HepG2 (cell line): ENCODE results near the gene SLCO2B1. TPM values are rescaled to one million over a fixed set of nuclear protein-coding genes. Genes with fewer than 3 reads are reported as not detected.

ENCODE experiments used
- ATAC-seq: fragments of 200-7000 bp; cut with Tn5 transposase; 3 replicates; pipeline ENCODE4 v1.9.1; 2020; ENCODE audit warnings: mild to moderate bottlenecking, moderate library complexity
- BruUV-seq: library from RNA; stranded (reverse); fragments of 400-500 nt; replicated peaks from 2 replicates; lab custom pipeline; 2021; lab: Mats Ljungman, UMichigan
- CTCF ChIA-PET: fragments of 300-600 bp; formaldehyde crosslinking; extraction: SDS; loops from one replicate; lab custom pipeline; 2021; ENCODE audit warnings: low total read pairs, inconsistent platforms, low intra/inter-chr PET ratio; lab: Yijun Ruan, JAX
- POLR2A ChIA-PET: fragments of 350-600 bp; sonication (Branson Sonifier 250); formaldehyde crosslinking; loops from one replicate; lab custom pipeline; 2020; ENCODE audit warnings: antibody characterized with exemption, inconsistent platforms; lab: Yijun Ruan, JAX
- DNase-seq: peaks from one replicate; pipeline ENCODE4 v3.0.0-alpha.2; 2015; ENCODE audit warnings: low spot score
- FAIRE-seq: peaks from 3 replicates; lab custom pipeline; 2011; peaks lifted over from hg19 to GRCh38; lab: Jason Lieb, UNC
- H2AFZ ChIP-seq: one replicate; pipeline ENCODE4 v1.6.1; 2011; ENCODE audit warnings: low read length, inconsistent platforms
- H3K27ac ChIP-seq: fragments of 300-600 bp; 3 replicates; pipeline ENCODE4 v1.8.0; 2011; ENCODE audit warnings: mixed run types, mild to moderate bottlenecking, mixed read lengths, low read length, inconsistent platforms; ENCODE audit not compliant: insufficient read depth; ENCODE audit errors: extremely low read length
- H3K27me3 ChIP-seq, 2 experiments: fragments of 200-600 bp in 1 of 2; 2 replicates in 1 of 2; 3 replicates in 1 of 2; pipeline versions ENCODE4 v1.6.0 to v1.8.0; 2011; ENCODE audit warnings: low read length in 2 of 2, mild to moderate bottlenecking in 2 of 2, moderate library complexity in 2 of 2, inconsistent platforms in 1 of 2; ENCODE audit not compliant: insufficient read depth in 2 of 2, control insufficient read depth in 1 of 2
- H3K36me3 ChIP-seq, 2 experiments: fragments of 200-600 bp in 1 of 2; replicated peaks in 1 of 2; 2 replicates in 1 of 2; 3 replicates in 1 of 2; pipeline versions ENCODE4 v1.5.1 to v1.8.0; 2011; ENCODE audit warnings: low read length in 2 of 2, inconsistent platforms in 1 of 2; ENCODE audit not compliant: insufficient read depth in 2 of 2, control insufficient read depth in 1 of 2
- H3K4me1 ChIP-seq: 2 replicates; pipeline ENCODE4 v1.5.1; 2012; ENCODE audit warnings: low read length, inconsistent platforms; ENCODE audit not compliant: insufficient read depth
- H3K4me2 ChIP-seq: 2 replicates; pipeline ENCODE4 v1.6.0; 2011; ENCODE audit warnings: low read depth, low read length, inconsistent platforms
- H3K4me3 ChIP-seq, 3 experiments: fragments of 200-600 bp in 1 of 3; sonication (generic), shearing (Covaris generic) in 1 of 3; replicated peaks in 1 of 3; 2 replicates each; pipeline ENCODE4 v1.5.1; 2011 to 2016; ENCODE audit warnings: low read length in 3 of 3, inconsistent platforms in 2 of 3, low read depth in 2 of 3, mild to moderate bottlenecking in 2 of 3, control low read depth in 1 of 3, mixed read lengths in 1 of 3; ENCODE audit not compliant: insufficient read depth in 1 of 3
- H3K79me2 ChIP-seq: one replicate; pipeline ENCODE4 v1.6.1; 2011; ENCODE audit warnings: low read length, inconsistent platforms; ENCODE audit not compliant: insufficient read depth
- H3K9ac ChIP-seq: 2 replicates; pipeline ENCODE4 v1.6.0; 2011; ENCODE audit warnings: mild to moderate bottlenecking, low read depth, low read length, inconsistent platforms; ENCODE audit not compliant: insufficient read depth
- H3K9me3 ChIP-seq: 2 replicates; pipeline ENCODE4 v1.5.1; 2012; ENCODE audit warnings: mild to moderate bottlenecking, low read length
- H4K20me1 ChIP-seq: 2 replicates; pipeline ENCODE4 v1.6.0; 2011; ENCODE audit warnings: inconsistent platforms, mild to moderate bottlenecking, low read length, moderate library complexity; ENCODE audit not compliant: insufficient read depth
- AGO2 ChIP-seq: fragments of 200-400 bp; formaldehyde crosslinking; optimal IDR thresholded peaks from 2 replicates; pipeline ENCODE3; 2017; ENCODE audit warnings: mild to moderate bottlenecking, low read depth, low read length, moderate library complexity
- ARNTL ChIP-seq: sonication (generic); formaldehyde crosslinking; IDR thresholded peaks from 2 replicates; pipeline ENCODE4 v1.4.0; 2020; ENCODE audit warnings: mild to moderate bottlenecking, missing genetic modification reagents
- RBFOX2 ChIP-seq: fragments of 200-400 bp; formaldehyde crosslinking; IDR thresholded peaks from 2 replicates; pipeline ENCODE4 v1.6.1; 2017; ENCODE audit warnings: low read depth, mild to moderate bottlenecking, low read length
- ZNF260 ChIP-seq: sonication (generic); formaldehyde crosslinking; IDR thresholded peaks from 2 replicates; pipeline ENCODE4 v1.4.0; 2020; ENCODE audit warnings: missing genetic modification reagents, low read depth, mild to moderate bottlenecking, borderline replicate concordance
- ZNF331 ChIP-seq: sonication (generic); formaldehyde crosslinking; IDR thresholded peaks from 2 replicates; pipeline ENCODE4 v1.4.0; 2020; ENCODE audit warnings: missing genetic modification reagents
- ZNF556 ChIP-seq: sonication (generic); formaldehyde crosslinking; IDR thresholded peaks from 2 replicates; pipeline ENCODE4 v1.4.0; 2020; ENCODE audit warnings: mild to moderate bottlenecking, missing genetic modification reagents, borderline replicate concordance
- WGBS: methylation state at CpG from one replicate; pipeline ENCODE4 v1.1.6; 2017; ENCODE audit warnings: low lambda C conversion rate; 5-methylcytosine and 5-hydroxymethylcytosine counted together
- in situ Hi-C: cut with HindIII; loops from 2 replicates; pipeline ENCODE4 v1.10.0; 2017; ENCODE audit warnings: low pct_unique_long_range_greater_than_20kb; ENCODE audit not compliant: extremely low pct_ligation_motif_present
- intact Hi-C: fragments of 100-400 bp; cut with micrococcal nuclease; formaldehyde crosslinking; loops from one replicate; pipeline ENCODE4 v1.10.0; 2022; ENCODE audit not compliant: unreplicated experiment
- polyA plus RNA-seq, 8 experiments: library from polyadenylated mRNA; depleted of rRNA in 3 of 8; stranded (reverse) in 7 of 8; unstranded in 1 of 8; fragments of >200 nt; fragmentation: Illumina TruSeq in 4 of 8; extraction: Trizol in 4 of 8; gene quantifications; 2 replicates each; pipeline versions ENCODE4 v1.2.1 to v1.2.3, GENCODE V29; 2011 to 2016; ENCODE audit warnings: low read depth in 4 of 8, missing spikeins in 1 of 8, mixed read lengths in 1 of 8; ENCODE audit not compliant: insufficient read depth in 1 of 8
- total RNA-seq, 5 experiments: library from RNA; depleted of rRNA; stranded (reverse); fragments of >200 nt; fragmentation: Illumina TruSeq; extraction: Trizol; gene quantifications; 2 replicates each; pipeline ENCODE4 v1.2.3, GENCODE V29; 2016; ENCODE audit warnings: low read depth in 1 of 5
- TF ChIP-seq, protein P1 (sequence below): sonication (generic); formaldehyde crosslinking; IDR thresholded peaks from 2 replicates; pipeline ENCODE4 v1.5.0; 2020; ENCODE audit warnings: mild to moderate bottlenecking, missing genetic modification reagents
- TF ChIP-seq, protein P2 (sequence below): sonication (generic); formaldehyde crosslinking; conservative IDR thresholded peaks from 2 replicates; pipeline ENCODE4 v1.4.0; 2020; ENCODE audit warnings: missing genetic modification reagents
- TF ChIP-seq, protein P3 (sequence below): sonication (generic); formaldehyde crosslinking; IDR thresholded peaks from 2 replicates; pipeline ENCODE4 v1.5.0; 2020; ENCODE audit warnings: missing genetic modification reagents, mild to moderate bottlenecking, borderline replicate concordance

The SLCO2B1 gene
- total and polyA plus RNA-seq, 2 of the 13 experiments (the other 11 are each of a cell fraction or from before 2014, with no cell fraction given) = 15.3 to 19.8 TPM

DNA sequence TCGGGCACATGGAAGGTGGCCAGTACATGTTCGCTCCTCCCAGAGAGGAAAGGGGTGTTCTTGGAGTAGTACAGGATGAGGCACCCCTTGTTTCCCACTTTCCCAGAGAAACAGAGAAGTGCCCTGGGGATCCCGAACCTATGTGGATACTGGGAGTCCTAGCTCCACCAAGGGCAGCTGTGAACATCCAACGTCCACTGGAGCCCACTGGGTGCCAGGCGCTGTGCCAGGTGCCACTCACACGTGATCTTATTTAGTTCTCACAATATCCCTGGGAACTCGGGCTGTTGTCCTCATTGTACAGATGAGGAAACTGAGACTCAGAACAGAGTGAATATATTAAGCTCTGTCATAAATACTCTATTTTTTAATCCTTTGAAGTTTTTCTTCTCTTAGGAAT lies 12.0 kb downstream of the SLCO2B1 start:
- 98% methylated on average over 7 of the region's 7 CpGs for WGBS
- no peak for DNase-seq
- Histone ChIP-seq H3K9ac (no peak overlapping the region), H4K20me1 (no peaks in the 10 kb centered on the region), H3K36me3 (no peaks in the 10 kb centered on the region), H3K27me3 (no peaks in the 10 kb centered on the region), H3K4me2 (no peak overlapping the region)
- no peak for ATAC-seq
- TF ChIP-seq, protein P1, sequence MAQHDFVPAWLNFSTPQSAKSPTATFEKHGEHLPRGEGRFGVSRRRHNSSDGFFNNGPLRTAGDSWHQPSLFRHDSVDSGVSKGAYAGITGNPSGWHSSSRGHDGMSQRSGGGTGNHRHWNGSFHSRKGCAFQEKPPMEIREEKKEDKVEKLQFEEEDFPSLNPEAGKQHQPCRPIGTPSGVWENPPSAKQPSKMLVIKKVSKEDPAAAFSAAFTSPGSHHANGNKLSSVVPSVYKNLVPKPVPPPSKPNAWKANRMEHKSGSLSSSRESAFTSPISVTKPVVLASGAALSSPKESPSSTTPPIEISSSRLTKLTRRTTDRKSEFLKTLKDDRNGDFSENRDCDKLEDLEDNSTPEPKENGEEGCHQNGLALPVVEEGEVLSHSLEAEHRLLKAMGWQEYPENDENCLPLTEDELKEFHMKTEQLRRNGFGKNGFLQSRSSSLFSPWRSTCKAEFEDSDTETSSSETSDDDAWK (CRISPR knock-in tag) = no peak
- TF ChIP-seq, all 625 proteins: peak for 0
- H3K27ac ChIP-seq = peak overlapping the region; percentile 91
- in situ Hi-C loops (no loop called here), intact Hi-C loops (no loop called here)
- ChIA-PET POLR2A (interaction anchor here (1.0 to 4.0 kb wide), 3 partner anchors 9 to 18 kb away, joined by 3 to 72 read pairs (median 12); partner anchors contain the start of gene SLCO2B1), CTCF (interaction anchor here (0.8 kb wide), 1 partner anchor 19 kb away, joined by 3 read pairs; no protein-coding TSS in a partner anchor)
- peaks cover 8% of the 10 kb centered on the region for H3K79me2 ChIP-seq
- FAIRE-seq = no peak
- H3K4me3 ChIP-seq = no peak overlapping the region
- peaks cover 100% of the 10 kb centered on the region for H3K4me1 ChIP-seq
- no TSS peak for BruUV-seq
- H3K9me3 ChIP-seq = no peaks in the 10 kb centered on the region
- H2AFZ ChIP-seq = no peak overlapping the region

DNA sequence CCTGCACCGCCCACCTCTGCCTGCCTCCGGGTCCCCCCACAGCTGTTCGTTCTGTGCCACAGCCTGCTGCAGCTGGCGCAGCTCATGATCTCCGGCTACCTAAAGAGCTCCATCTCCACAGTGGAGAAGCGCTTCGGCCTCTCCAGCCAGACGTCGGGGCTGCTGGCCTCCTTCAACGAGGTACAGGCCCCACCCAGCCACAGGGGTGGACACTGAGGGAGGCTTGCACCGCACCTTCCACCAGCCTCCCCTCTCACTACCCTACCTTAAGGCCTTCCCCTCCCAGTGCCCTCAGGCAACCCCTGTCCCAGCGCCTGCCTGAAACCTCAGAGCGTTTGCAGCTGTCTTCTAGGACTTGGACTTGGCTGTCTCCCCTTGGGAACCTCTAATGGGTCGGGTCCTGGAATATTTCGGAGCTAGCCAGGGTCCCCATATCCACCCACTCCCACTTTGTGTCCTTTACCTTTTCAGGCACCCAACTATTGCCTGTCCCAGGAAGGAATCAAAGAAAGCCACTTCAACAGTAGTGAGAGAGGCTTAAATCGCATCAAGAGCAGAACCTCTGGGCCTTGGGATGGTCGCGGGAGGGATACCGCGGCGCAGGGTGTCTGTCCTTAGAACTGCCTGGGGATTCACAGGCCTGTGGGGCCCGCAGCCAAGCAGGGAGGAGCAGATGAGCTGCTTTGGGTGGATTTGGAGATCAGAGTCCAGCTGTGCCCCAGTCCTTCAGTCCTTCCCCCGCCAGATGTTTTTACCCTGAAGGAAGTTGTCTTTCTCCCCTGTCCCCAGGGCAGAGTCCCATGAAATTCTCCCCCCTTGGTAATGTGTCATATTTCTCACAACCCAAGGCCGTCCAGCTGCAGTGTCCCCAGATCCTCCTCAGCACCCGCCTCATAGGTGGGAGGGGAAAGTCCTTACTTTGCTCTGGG lies 13.3 kb downstream of the SLCO2B1 start:
- CTCF ChIA-PET = no interaction called here
- BruUV-seq = no TSS peak
- peak overlapping the region in 1 of 3 experiments; percentile 46; a peak in 2 of 6 replicates for H3K4me3 ChIP-seq
- H4K20me1 ChIP-seq = no peaks in the 10 kb centered on the region
- ATAC-seq (peak; percentile 32), DNase-seq (peak; percentile 47), FAIRE-seq (peak; percentile 66)
- peak overlapping the region; percentile 59 for H3K9ac ChIP-seq
- 51% methylated on average over 24 of the region's 25 CpGs for WGBS
- H3K27ac ChIP-seq = peak overlapping the region; percentile 91
- POLR2A ChIA-PET = interaction anchor here (0.8 to 4.0 kb wide), 11 partner anchors 10 to 78 kb away, joined by 3 to 72 read pairs (median 6); partner anchors contain the start of gene SLCO2B1
- H3K9me3 ChIP-seq = no peaks in the 10 kb centered on the region
- intact Hi-C loops = no loop called here
- no peaks in the 10 kb centered on the region for H3K36me3 ChIP-seq
- H3K79me2 ChIP-seq = peaks cover 8% of the 10 kb centered on the region
- no peaks in the 10 kb centered on the region for H3K27me3 ChIP-seq
- peaks cover 100% of the 10 kb centered on the region for H3K4me1 ChIP-seq
- H2AFZ ChIP-seq = no peak overlapping the region
- in situ Hi-C loops = no loop called here
- peak overlapping the region; percentile 68 for H3K4me2 ChIP-seq
- TF ChIP-seq, protein P2, sequence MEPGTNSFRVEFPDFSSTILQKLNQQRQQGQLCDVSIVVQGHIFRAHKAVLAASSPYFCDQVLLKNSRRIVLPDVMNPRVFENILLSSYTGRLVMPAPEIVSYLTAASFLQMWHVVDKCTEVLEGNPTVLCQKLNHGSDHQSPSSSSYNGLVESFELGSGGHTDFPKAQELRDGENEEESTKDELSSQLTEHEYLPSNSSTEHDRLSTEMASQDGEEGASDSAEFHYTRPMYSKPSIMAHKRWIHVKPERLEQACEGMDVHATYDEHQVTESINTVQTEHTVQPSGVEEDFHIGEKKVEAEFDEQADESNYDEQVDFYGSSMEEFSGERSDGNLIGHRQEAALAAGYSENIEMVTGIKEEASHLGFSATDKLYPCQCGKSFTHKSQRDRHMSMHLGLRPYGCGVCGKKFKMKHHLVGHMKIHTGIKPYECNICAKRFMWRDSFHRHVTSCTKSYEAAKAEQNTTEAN (CRISPR knock-in tag) = no peak
- TF ChIP-seq, protein P3, sequence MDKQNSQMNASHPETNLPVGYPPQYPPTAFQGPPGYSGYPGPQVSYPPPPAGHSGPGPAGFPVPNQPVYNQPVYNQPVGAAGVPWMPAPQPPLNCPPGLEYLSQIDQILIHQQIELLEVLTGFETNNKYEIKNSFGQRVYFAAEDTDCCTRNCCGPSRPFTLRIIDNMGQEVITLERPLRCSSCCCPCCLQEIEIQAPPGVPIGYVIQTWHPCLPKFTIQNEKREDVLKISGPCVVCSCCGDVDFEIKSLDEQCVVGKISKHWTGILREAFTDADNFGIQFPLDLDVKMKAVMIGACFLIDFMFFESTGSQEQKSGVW (CRISPR knock-in tag) = no peak
- TF ChIP-seq RBFOX2 = 0 out of 2 replicates have a peak, but pooled peaks have one; percentile 12
- peak; percentile 43; the same call in 1 of the 2 replicates for TF ChIP-seq ZNF556 (CRISPR knock-in tag)
- TF ChIP-seq ARNTL = 0 out of 2 replicates have a peak, but pooled peaks have one; percentile 22
- TF ChIP-seq ZNF331 (CRISPR knock-in tag) = 0 out of 2 replicates have a peak, but pooled peaks have one; percentile 14
- no peak for TF ChIP-seq ZNF260
- TF ChIP-seq AGO2 = peak; percentile 52
